NCI-H1417 treated with DMSO at 0.1 percent for 48 hours (cell line): ENCODE results near the gene AHI1.

ENCODE experiments used
- DNase-seq: peaks from one replicate; lab custom pipeline; 2025; lab: John Stamatoyannopoulos, UW

The AHI1 gene

GRCh38 chr6:135451617-135452190 lies 45.8 kb downstream of the AHI1 start:
- DNase-seq, result no peak

DNA sequence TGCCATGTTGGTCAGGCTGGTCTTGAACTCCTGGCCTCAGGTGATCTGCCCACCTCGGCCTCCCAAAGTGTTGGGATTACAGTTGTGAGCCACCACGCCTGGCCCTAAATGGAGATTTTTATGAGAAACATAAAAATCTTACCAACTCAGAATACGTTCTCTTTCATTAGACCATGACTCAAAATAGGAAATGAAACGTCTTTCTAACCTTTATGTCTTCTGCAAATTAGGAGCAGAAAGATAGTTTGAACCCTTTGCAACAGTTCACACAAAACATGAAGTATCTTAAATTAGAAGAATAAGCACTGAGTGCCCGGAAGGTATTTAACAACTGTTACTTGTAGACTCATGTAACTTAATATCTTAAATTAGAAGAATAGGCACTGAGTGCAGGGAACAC lies 48.3 kb downstream of the AHI1 start:
- no peak for DNase-seq

DNA sequence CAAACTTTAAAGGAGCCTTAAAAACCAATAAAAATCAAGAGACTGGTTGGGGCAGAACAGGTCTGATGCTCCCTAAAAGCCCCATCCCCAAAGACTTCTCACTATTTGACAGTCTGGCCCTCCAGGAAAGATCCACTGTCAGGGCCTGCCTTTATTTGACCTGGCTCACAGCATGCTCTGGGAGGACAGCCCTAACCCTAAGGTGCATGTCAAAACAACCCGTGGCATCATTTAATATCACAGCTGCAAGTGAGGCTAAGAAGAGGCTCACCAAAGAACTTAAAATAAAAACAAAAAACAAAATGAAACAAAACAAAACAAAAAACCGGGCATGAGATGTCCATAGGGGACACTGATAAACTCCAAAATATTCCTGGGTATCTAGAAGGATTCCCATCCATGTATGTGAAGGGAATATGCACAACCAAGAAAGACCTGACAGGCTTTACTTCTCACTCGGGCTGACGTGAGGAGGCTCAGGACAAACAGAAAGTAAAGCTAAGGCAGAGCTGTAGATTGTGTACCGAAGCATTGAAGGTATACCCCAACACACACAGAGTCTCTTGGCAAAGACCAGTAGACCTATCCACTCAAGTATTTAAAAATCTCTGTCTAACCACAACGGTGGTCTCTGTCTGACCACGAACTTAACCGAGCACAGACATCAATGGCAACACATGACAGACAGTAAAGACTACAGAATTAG lies 57.3 kb downstream of the AHI1 start:
- DNase-seq, result no peak

GRCh38 chr6:135439549-135439948 lies 58.0 kb downstream of the AHI1 start:
- no peak for DNase-seq

- no peak for DNase-seq
Observed at GRCh38 chr6:135438907-135439535, 58.5 kb downstream of the AHI1 start.

DNA sequence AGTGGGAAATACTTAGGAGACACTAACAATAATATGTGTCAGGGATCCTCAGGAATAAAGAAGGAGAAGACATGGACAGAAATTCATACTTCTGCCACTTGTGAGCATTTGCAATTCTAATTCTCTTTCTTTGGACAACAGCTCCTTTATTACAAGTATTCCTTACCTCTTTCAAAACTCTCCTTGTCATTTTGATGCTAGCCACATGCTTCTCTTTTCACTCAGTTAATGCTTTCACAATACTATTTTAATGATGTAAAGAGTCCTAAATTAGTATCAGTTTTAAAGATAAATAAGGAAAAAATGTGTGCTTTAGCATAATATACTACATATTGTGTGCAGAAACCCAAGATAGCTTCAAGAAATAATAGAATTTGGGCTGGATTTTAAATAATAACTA lies 62.5 kb downstream of the AHI1 start:
- no peak for DNase-seq

DNA sequence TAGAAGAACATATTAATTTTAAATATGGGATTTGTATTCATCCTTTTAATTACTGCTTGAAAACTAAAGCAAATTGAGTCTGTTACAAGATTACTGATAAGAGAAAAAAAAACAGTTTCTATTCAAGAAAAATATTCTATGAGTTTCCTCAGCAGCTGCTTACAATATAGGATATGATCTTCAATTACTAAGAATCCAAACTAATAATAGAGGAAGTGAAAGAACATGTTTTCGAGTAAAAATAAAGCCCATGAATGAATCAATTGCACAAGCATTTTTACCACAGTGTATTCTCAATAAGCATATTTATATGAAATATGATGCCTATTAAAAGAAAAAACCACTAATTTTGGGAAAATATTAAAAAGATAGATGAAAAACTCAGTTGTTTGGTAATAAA lies 63.4 kb downstream of the AHI1 start:
- DNase-seq, result no peak

- DNase-seq, result no peak
Observed at GRCh38 chr6:135428078-135428477, 69.5 kb downstream of the AHI1 start.

DNA sequence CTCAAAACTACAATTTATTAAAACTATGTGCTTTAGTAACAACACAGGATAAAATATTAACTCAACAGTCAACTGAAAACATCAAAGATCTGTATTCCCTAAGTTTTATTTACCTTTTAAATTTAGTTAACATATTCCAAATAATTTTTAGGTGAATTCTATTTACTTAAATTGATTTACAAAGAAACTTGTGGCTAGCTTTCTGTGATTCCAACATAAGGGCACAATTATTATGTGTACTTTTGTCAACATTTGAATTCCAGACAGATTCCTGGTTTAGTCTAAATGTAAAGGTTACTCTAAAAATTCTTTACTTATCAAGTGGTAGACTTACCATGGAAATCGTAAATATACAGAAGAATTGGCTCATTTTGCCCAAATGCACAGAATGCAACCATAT lies 70.7 kb downstream of the AHI1 start:
- no peak for DNase-seq

GRCh38 chr6:135424385-135424784 lies 73.2 kb downstream of the AHI1 start:
- DNase-seq, result no peak

GRCh38 chr6:135423649-135424128 lies 73.9 kb downstream of the AHI1 start:
- peak; percentile 49 for DNase-seq

GRCh38 chr6:135419162-135419561 lies 78.4 kb downstream of the AHI1 start:
- DNase-seq, result no peak

DNA sequence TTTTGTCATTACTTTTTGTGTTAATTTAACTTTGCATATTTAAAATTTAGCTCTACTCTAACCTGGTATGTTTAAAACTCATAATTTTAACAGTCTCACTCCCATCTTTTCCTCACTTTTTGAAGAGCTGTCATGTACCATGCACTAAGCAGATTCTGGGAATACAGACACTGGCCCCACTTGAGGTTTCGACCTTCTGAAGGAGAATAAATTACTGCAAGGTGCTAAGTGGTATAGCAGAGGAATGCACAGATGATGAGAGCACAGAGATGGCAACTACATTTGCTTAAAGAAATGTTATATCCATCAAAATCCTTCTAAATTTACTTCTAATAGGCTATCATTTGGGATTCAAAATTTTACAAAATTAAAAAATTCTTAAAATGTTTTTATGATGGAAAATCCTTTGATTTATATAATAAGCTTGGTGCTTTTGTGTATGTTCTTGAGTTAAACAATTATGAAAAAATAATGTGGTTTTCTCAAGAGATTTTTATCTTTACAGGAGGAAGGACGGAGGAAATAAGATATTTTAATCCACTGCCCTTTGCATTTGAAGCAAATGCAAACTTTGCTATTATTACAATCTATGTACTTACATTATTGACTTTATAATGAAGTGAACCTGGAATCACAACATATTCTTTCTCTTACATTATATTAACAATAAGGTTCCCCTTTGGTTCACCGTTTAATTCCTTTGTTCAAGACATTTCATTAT lies 79.3 kb downstream of the AHI1 start:
- DNase-seq, result no peak

GRCh38 chr6:135412761-135413160 lies 84.8 kb downstream of the AHI1 start:
- DNase-seq, result no peak

DNA sequence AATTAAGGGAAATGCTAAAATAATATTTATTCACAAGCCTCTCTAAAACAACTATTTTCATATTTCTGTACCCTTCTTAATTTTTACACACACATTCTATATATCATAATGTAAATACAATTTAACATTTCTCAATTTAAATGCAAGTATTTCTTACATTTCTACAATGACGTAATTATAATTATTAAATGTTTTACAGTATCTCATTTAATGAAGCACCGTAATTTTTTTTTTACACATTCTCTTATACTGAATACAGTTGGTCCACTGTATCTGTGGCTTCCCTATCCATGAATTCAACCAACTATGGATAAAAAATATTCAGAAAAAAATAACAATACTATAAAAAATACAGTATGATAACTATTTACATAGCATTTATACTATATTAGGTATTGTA lies 85.7 kb downstream of the AHI1 start:
- DNase-seq, result no peak

- no peak for DNase-seq
Observed at GRCh38 chr6:135411339-135411738, 86.2 kb downstream of the AHI1 start.

DNA sequence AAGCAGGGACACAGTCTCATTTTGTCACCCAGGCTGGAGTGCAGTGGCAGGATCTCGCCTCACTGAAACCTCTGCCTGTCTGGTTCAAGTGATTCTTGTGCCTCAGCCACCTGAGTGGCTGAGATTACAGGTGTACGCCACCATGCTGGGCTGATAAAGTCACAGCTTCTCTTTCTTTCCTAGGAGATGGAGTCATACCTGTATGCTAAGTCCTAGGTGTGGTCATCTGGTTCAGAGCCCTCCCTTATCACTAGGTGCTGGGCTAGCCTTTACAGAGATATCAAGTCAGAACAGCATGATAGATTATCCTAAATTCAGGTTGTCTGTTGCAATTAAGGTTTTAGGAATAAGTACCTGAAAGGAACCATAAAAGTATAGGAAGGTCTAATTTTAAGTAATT lies 86.7 kb downstream of the AHI1 start:
- DNase-seq, result no peak

DNA sequence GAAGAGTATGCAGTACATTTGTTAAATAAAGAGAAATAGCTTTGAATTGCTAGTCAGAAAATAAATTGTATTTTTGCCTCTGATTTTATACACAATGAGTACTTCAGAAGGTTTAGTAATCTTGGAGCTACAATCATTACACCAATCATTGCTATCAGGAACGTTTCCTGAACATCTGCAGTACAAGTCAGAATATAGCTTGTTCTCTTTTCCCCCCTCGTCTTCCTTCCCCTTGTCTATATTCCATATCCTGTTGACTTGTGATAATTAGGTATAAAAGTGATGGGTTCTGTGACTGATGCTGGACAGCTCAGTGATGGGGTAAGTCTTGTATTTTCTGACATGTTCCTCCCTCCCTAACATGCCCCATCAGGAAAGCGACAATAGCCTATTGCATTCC lies 94.0 kb downstream of the AHI1 start:
- no peak for DNase-seq

- DNase-seq, result no peak
Observed at GRCh38 chr6:135402311-135402710, 95.2 kb downstream of the AHI1 start.

DNA sequence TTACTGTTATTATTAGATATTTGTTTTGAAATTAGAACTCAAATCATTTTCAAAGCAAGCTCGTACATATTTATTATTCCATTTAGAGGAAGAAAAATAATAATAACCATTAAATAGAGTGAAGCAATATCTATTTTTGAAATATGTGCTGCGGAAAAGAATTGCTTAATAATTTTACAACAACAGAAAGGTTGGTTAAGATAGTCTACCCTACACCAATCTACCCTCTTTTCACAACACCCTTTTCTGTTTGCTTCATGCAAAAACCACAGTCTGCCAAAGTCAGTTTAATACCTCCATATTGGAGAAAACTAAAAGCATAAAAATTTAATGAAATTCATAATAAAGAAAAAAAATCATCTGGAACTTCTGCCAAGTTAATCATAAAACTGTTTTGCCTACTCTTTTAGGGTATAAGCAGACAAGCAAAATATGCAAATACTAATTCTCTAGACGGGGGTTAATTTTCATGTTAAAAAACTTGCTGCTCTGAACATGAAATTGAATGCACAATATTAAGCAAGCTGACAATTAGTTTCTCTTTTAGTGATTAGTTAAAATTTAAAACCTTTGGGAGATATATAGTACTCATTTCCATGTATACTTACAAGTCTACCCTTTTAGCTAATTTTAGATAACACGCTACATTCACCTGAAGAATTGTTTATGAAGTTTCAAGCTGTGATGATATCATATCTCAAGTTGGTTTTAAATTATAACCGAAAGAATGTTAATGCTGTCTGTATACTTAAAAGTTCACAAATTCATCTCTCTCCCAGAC lies 100.2 kb downstream of the AHI1 start:
- DNase-seq, result no peak

DNA sequence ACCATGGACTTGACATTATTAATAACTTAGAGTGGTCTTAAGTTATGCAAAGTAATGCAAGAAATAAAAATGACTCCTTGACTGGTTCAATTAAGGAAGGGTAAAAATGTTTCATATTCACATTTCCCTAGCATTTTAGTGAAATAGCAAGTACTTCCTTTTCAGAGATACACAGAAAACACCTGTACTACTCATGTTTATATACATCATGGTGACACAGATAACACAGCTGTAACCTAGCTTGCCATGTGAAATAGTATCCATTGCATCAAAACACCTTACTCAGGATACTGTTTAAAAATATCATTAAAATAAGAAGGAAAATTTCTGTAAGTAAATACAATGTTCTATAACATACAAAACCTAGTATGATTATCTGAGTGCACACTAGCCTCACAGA lies 102.4 kb downstream of the AHI1 start:
- no peak for DNase-seq

GRCh38 chr6:135393289-135393688 lies 104.3 kb downstream of the AHI1 start:
- no peak for DNase-seq
